Measurements from ENCODE around the gene OSTF1. TPM values are rescaled to one million over a fixed set of nuclear protein-coding genes. Genes with fewer than 3 reads are reported as not detected.

The OSTF1 gene
- total RNA-seq, 1 experiment from 2014 or later = 17.8 TPM

- Mint-ChIP-seq H3K9me3 (peaks cover 21% of the 10 kb centered on the region), H3K36me3 (peaks cover 26% of the 10 kb centered on the region), H3K27me3 (ENCODE audit: low read depth) (no peaks in the 10 kb centered on the region), H3K27ac (no peak overlapping the region), H3K4me3 (no peak overlapping the region), H3K4me1 (no peaks in the 10 kb centered on the region)
- CTCF ChIA-PET = no interaction called here
- POLR2A ChIA-PET = no interaction called here
- DNase-seq (ENCODE audit: low spot score) (no peak), ATAC-seq (no peak)
- TF ChIP-seq ZNF425 (CRISPR knock-in tag; conservative IDR thresholded peaks at IDR 0.05) (no peak), ERG (CRISPR knock-in tag; IDR thresholded peaks at IDR 0.05) (no peak), NR3C1 (CRISPR knock-in tag; conservative IDR thresholded peaks at IDR 0.05; ENCODE audit: low read depth) (no peak), HMGXB4 (CRISPR knock-in tag; IDR thresholded peaks at IDR 0.05) (no peak), NFYB (CRISPR knock-in tag; conservative IDR thresholded peaks at IDR 0.05; ENCODE audit: low read depth) (no peak), PRDM15 (CRISPR knock-in tag; IDR thresholded peaks at IDR 0.05) (no peak), ESRRA (CRISPR knock-in tag; IDR thresholded peaks at IDR 0.05; ENCODE audit: borderline replicate concordance) (no peak), ZNF138 (CRISPR knock-in tag; conservative IDR thresholded peaks at IDR 0.05) (no peak), ARID4B (CRISPR knock-in tag; IDR thresholded peaks at IDR 0.05; ENCODE audit: borderline replicate concordance) (no peak), TP53 (CRISPR knock-in tag; IDR thresholded peaks at IDR 0.05) (no peak), CDX4 (CRISPR knock-in tag; IDR thresholded peaks at IDR 0.05; ENCODE audit: borderline replicate concordance) (no peak), FOXK1 (CRISPR knock-in tag; IDR thresholded peaks at IDR 0.05) (no peak), EMX1 (CRISPR knock-in tag; IDR thresholded peaks at IDR 0.05) (no peak), E2F5 (CRISPR knock-in tag; IDR thresholded peaks at IDR 0.05) (no peak), ZNF532 (CRISPR knock-in tag; IDR thresholded peaks at IDR 0.05; ENCODE audit: borderline replicate concordance) (no peak), ZNF396 (CRISPR knock-in tag; IDR thresholded peaks at IDR 0.05; ENCODE audit: borderline replicate concordance) (no peak)
These were observed 53.9 kb downstream of the OSTF1 start for GRCh38 chr9:75142202-75142601.

Data from WTC11 (cell line).